OCI-LY1 (cell line): ENCODE results near the gene DENND4A.

Source experiments
- H2AFZ ChIP-seq: fragments of 200-600 bp; sonication (generic), shearing (Covaris generic); 2 replicates; pipeline ENCODE4 v1.6.0; 2014; ENCODE audit warnings: antibody characterized with exemption, mild to moderate bottlenecking, low read length
- H3F3A ChIP-seq: fragments of 200-600 bp; sonication (generic), shearing (Covaris generic); 2 replicates; pipeline ENCODE4 v1.6.0; 2014; ENCODE audit warnings: mild to moderate bottlenecking, antibody characterized with exemption, low read length, moderate library complexity; ENCODE audit not compliant: insufficient read depth
- H3K27ac ChIP-seq: fragments of 200-600 bp; sonication (generic); 2 replicates; pipeline ENCODE4 v1.5.1; 2014; ENCODE audit warnings: low read length, mixed run types, mild to moderate bottlenecking, low read depth; ENCODE audit not compliant: poor library complexity, severe bottlenecking
- H3K27me3 ChIP-seq: fragments of 200-600 bp; sonication (generic); 2 replicates; pipeline ENCODE4 v1.6.0; 2014; ENCODE audit warnings: antibody characterized with exemption, mild to moderate bottlenecking, low read length, moderate library complexity; ENCODE audit not compliant: insufficient read depth
- H3K36me3 ChIP-seq: fragments of 200-600 bp; sonication (generic); 2 replicates; pipeline ENCODE4 v1.6.1; 2014; ENCODE audit warnings: mild to moderate bottlenecking, antibody characterized with exemption, low read length, moderate library complexity, mixed read lengths; ENCODE audit not compliant: insufficient read depth
- H3K4me1 ChIP-seq: fragments of 200-600 bp; sonication (generic); 2 replicates; pipeline ENCODE4 v1.5.1; 2014; ENCODE audit warnings: mild to moderate bottlenecking, low read length, moderate library complexity; ENCODE audit not compliant: insufficient read depth, severe bottlenecking
- H3K4me2 ChIP-seq: fragments of 200-600 bp; sonication (generic), shearing (Covaris generic); 2 replicates; pipeline ENCODE4 v1.6.1; 2014; ENCODE audit warnings: low read length
- H3K4me3 ChIP-seq: fragments of 200-600 bp; sonication (generic); 2 replicates; pipeline ENCODE4 v1.5.1; 2014; ENCODE audit warnings: low read length, low read depth, mild to moderate bottlenecking, mixed read lengths; ENCODE audit not compliant: poor library complexity, severe bottlenecking
- H3K79me2 ChIP-seq: fragments of 200-600 bp; shearing (Covaris generic); 2 replicates; pipeline ENCODE4 v1.6.1; 2016; ENCODE audit warnings: mixed run types, low read length, mixed read lengths; ENCODE audit not compliant: insufficient read depth
- H3K9ac ChIP-seq: fragments of 200-600 bp; sonication (generic), shearing (Covaris generic); 2 replicates; pipeline ENCODE4 v1.6.1; 2014; ENCODE audit warnings: mild to moderate bottlenecking, low read length, mixed read lengths
- H3K9me2 ChIP-seq: fragments of 200-600 bp; sonication (generic), shearing (Covaris generic); 2 replicates; pipeline ENCODE4 v1.6.1; 2014; ENCODE audit warnings: low read depth, mild to moderate bottlenecking, low read length, mixed read lengths
- H3K9me3 ChIP-seq: fragments of 200-600 bp; shearing (Covaris generic); 2 replicates; pipeline ENCODE4 v1.6.1; 2014; ENCODE audit warnings: low read length, mixed read lengths
- H4K20me1 ChIP-seq: fragments of 200-600 bp; sonication (generic), shearing (Covaris generic); 2 replicates; pipeline ENCODE4 v1.6.0; 2016; ENCODE audit warnings: mild to moderate bottlenecking, low read length; ENCODE audit not compliant: insufficient read depth
- CTCF ChIP-seq: fragments of 200-600 bp; sonication (generic), shearing (Covaris generic); IDR thresholded peaks from 2 replicates; pipeline ENCODE4 v1.5.1; 2017; ENCODE audit warnings: mild to moderate bottlenecking, antibody characterized with exemption, low read length, moderate library complexity, mixed read lengths
- EZH2 ChIP-seq: fragments of 200-600 bp; sonication (generic), shearing (Covaris generic); IDR thresholded peaks from 2 replicates; pipeline ENCODE4 v1.8.0; 2017; ENCODE audit warnings: borderline replicate concordance, mixed run types, mild to moderate bottlenecking, antibody characterized with exemption, low read length, moderate library complexity, mixed read lengths

The DENND4A gene

GRCh38 chr15:65641768-65642475 lies 150.2 kb downstream of the DENND4A start:
- Histone ChIP-seq H2AFZ (no peak overlapping the region), H3K4me2 (no peak overlapping the region)

GRCh38 chr15:65639509-65639908 lies 152.6 kb downstream of the DENND4A start:
- H3K27ac ChIP-seq: no peak overlapping the region
- H4K20me1 ChIP-seq: no peaks in the 10 kb centered on the region
- no peak overlapping the region for H3K4me2 ChIP-seq
- no peak overlapping the region for H2AFZ ChIP-seq
- no peaks in the 10 kb centered on the region for H3K4me1 ChIP-seq
- no peaks in the 10 kb centered on the region for H3K36me3 ChIP-seq
- no peak for TF ChIP-seq CTCF
- TF ChIP-seq EZH2: no peak
- H3K4me3 ChIP-seq: no peak overlapping the region
- no peak overlapping the region for H3K9ac ChIP-seq
- H3K27me3 ChIP-seq: no peaks in the 10 kb centered on the region
- H3F3A ChIP-seq: no peaks in the 10 kb centered on the region
- no peaks in the 10 kb centered on the region for H3K79me2 ChIP-seq
- no peaks in the 10 kb centered on the region for H3K9me3 ChIP-seq
- no peaks in the 10 kb centered on the region for H3K9me2 ChIP-seq

More at GRCh38 chr15:65641768-65642475, 150.2 kb downstream of the DENND4A start:
- TF ChIP-seq EZH2 (no peak), CTCF (no peak)
- H3K9ac ChIP-seq: no peak overlapping the region
- no peak overlapping the region for H3K27ac ChIP-seq
- no peak overlapping the region for H3K4me3 ChIP-seq
- no peaks in the 10 kb centered on the region for H3K9me3 ChIP-seq
- no peaks in the 10 kb centered on the region for H3K79me2 ChIP-seq
- no peaks in the 10 kb centered on the region for H3K36me3 ChIP-seq
- no peaks in the 10 kb centered on the region for H4K20me1 ChIP-seq
- H3K27me3 ChIP-seq: no peaks in the 10 kb centered on the region
- H3K9me2 ChIP-seq: no peaks in the 10 kb centered on the region
- no peaks in the 10 kb centered on the region for H3K4me1 ChIP-seq
- H3F3A ChIP-seq: no peaks in the 10 kb centered on the region

GRCh38 chr15:65638681-65639089 lies 153.4 kb downstream of the DENND4A start:
- H3K9ac ChIP-seq: no peak overlapping the region
- H3K9me2 ChIP-seq: no peaks in the 10 kb centered on the region
- no peaks in the 10 kb centered on the region for H3K4me1 ChIP-seq
- no peak overlapping the region for H3K27ac ChIP-seq
- TF ChIP-seq CTCF (peak; percentile 93), EZH2 (no peak)
- no peaks in the 10 kb centered on the region for H3F3A ChIP-seq
- no peak overlapping the region; the same call in 1 of the 2 replicates for H3K4me2 ChIP-seq
- no peaks in the 10 kb centered on the region for H4K20me1 ChIP-seq
- H3K79me2 ChIP-seq: no peaks in the 10 kb centered on the region
- no peaks in the 10 kb centered on the region for H3K9me3 ChIP-seq
- no peak overlapping the region for H2AFZ ChIP-seq
- no peak overlapping the region for H3K4me3 ChIP-seq
- H3K36me3 ChIP-seq: no peaks in the 10 kb centered on the region
- no peaks in the 10 kb centered on the region for H3K27me3 ChIP-seq
